AG10803 (cell line): Measurements from ENCODE around the gene SGK1.
A peak's percentile ranks its signal among the peaks of the same experiment; 100 is the strongest.
"Not testable (repeated sequence)": the region's sequence is repeated elsewhere in the genome, so short reads cannot be mapped to it uniquely, and the experiment has no call there.

Experiments used
- DNase-seq: peaks from one replicate; pipeline ENCODE4 v3.0.0; 2010; ENCODE audit warnings: low read depth
- H3K4me3 ChIP-seq: 2 replicates; pipeline ENCODE4 v1.5.1; 2011; ENCODE audit warnings: mild to moderate bottlenecking, low read length, control low read depth
- CTCF ChIP-seq: conservative IDR thresholded peaks from 2 replicates; pipeline ENCODE4 v1.5.1; 2011; ENCODE audit warnings: mild to moderate bottlenecking, low read length, control low read depth, inconsistent platforms

Gene SGK1

DNA sequence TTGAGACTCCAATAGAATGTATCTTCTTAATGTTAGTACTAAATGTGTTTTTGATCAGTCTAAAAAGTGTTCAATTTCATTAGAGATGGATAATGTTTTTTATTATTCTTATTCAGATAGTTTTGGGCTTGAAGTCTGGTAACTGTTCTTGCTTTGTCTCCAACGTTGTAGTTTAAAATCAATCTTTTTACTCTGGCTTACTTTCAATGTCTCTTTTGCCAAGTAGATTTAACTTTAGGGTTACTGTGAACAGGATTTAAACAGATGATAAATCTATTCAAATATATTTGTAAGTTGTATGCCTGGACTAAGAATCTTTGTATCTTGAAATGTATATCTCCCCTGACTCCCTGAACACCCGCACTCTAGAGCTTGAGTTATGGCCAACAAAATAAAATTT, 51.1 kb downstream of the SGK1 start:
- no peak for DNase-seq
- no peak for TF ChIP-seq CTCF
- H3K4me3 ChIP-seq: no peak overlapping the region

DNA sequence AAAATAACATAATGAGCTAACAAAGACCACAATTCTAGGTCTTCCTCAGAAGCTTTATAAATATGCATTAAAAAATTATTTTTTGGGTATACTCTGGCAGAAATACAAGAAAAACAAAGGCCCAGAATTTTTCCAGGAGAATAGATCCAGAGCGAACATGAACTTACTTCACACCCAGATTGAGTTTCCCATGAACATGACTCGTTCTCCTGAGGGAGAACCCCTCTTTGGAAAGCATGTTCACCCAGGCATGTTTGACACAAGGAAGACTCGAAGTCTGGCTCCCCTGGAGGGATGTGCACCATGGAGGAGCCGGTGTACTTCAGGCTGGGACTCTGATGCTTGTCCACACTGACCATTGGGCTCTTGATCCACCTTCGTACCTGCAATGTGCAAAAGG, 56.1 kb downstream of the SGK1 start:
- TF ChIP-seq CTCF: no peak
- no peak for DNase-seq
- no peak overlapping the region for H3K4me3 ChIP-seq

GRCh38 chr6:134258849-134259306, 59.0 kb downstream of the SGK1 start:
- no peak for TF ChIP-seq CTCF
- H3K4me3 ChIP-seq: no peak overlapping the region
- DNase-seq: no peak

DNA sequence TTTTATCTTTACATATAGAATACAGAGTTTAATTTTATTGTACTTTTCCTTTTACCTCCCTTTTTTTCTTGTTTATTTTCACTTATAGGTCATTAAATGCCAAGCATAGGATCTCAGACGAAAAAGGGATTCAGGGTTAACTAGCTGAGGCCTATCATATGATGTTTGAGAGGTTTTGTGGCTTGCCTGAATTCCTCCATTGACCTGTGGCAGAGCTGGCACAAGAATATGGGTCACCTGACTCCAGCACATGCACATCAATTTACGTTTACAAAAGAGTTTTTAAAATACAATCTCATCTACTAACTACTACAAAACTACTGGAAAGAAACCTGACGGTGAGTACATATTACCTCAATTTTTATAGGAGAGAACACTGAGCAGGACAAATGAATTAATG, 60.4 kb downstream of the SGK1 start:
- no peak for DNase-seq
- H3K4me3 ChIP-seq: no peak overlapping the region
- no peak for TF ChIP-seq CTCF

DNA sequence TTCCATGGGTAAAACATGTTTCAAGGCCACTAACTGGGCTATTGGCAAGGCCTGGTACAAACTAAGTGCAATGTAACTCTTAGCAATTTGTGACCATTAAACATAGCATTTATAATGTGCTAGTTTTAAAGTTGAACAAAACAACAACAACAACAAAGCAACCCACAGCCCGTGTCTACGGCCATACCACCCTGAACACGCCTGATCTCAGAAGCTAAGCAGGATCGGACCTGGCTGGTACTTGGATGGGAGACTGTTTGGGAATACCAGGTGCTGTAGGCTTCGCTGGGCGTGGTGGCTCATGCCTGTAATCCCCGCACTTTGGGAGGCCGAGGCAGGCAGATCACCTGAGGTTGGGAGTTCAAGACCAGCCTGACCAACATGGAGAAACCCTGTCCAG, 61.0 kb downstream of the SGK1 start:
- no peak overlapping the region for H3K4me3 ChIP-seq
- no peak for DNase-seq
- no peak for TF ChIP-seq CTCF

DNA sequence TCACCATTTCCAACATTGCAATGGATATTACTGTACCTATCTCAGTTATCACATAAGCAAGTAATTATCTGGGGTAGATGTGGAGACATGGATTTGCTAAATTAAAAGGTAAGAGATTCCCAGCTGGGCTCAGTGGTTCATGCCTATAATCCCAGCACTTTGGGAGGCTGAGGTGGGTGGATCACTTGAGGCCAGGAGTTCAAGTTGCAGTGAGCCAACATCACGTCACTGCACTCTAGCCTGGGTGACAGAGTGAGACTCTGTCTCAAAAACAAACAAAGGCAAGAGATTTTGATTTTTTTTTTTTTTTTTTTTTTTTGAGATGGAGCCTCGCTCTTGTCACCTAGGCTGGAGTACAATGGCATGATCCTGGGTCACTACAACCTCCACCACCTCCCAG, 62.6 kb downstream of the SGK1 start:
- not testable (repeated sequence) for DNase-seq, H3K4me3 ChIP-seq

DNA sequence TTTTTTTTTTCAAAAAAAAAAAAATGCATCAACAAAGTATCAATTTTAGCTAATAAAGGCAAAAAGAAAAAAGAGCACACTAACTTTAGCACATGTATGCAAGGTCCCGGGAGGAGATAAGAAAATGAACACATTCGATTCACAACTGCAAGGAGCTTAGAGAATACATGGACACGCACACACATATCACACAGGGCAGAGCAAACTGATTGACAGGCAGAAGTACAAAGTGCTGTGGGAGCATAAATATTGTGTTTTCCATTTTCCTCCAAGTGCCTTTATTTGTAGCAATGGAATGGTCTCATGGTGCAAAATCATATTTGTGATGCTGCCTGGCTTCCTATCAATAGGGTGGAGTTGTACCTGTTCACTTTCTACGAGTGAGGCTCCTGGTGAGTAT, 63.8 kb downstream of the SGK1 start:
- TF ChIP-seq CTCF: no peak
- H3K4me3 ChIP-seq: no peak overlapping the region
- DNase-seq: no peak

- H3K4me3 ChIP-seq: no peak overlapping the region
- peak; percentile 96 for DNase-seq
- TF ChIP-seq CTCF: no peak
These were observed 64.2 kb downstream of the SGK1 start for GRCh38 chr6:134253681-134254080.
